Coronary artery (tissue), 2 donors: ENCODE results near the gene TATDN2.
"Not testable (repeated sequence)": the region's sequence is repeated elsewhere in the genome, so short reads cannot be mapped to it uniquely, and the experiment has no call there.

Experiments
- DNase-seq: peaks from one replicate; pipeline ENCODE4 v3.0.0-alpha.2; 2017; ENCODE audit warnings: low spot score
- H3K27ac ChIP-seq, 2 donors: fragments of 200-600 bp; sonication (generic); one replicate each; pipeline ENCODE4 v1.5.1; 2016 to 2019
- H3K4me3 ChIP-seq: fragments of 200-600 bp; sonication (generic); 2 replicates; pipeline ENCODE4 v1.5.1; 2016; ENCODE audit warnings: mild to moderate bottlenecking, moderate library complexity
- CTCF ChIP-seq: fragments of 200-600 bp; sonication (generic); IDR thresholded peaks from one replicate; pipeline ENCODE4 v1.5.1; 2019; ENCODE audit warnings: antibody characterized with exemption

The TATDN2 gene

GRCh38 chr3:10289077-10289476, 40.8 kb downstream of the TATDN2 start:
- no peak for DNase-seq
- Histone ChIP-seq H3K4me3 (no peak overlapping the region), H3K27ac (no peak overlapping the region)
- no peak for TF ChIP-seq CTCF

DNA sequence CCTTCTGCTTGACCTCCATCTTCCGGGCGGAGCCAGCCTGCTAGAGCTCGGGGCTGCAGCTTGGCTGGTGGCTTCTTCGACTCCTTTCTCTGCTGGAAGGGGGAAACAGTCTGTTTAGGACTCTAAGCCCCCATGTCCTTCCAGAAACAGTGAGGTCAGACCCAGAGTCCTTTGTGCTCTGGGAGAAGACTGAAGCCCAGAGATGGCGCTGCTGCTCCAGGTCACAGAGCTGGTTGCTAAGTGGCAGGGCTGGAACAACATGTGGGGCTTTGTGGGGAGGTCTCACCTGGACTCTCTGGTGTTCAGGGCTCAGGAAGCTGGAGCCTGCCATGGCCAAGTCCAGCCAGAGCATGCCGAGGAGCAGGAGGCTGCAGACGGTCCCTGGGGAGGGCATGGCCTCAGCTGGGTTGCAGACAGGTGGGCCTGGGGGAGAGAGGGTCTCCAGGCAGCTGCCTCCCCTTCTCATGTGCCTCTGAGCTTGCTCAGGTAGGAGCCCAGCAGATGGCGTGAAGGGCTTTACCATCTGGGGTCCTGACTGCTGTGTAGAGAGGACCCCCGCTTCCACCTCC, 41.6 kb downstream of the TATDN2 start:
- no peak for DNase-seq
- H3K4me3 ChIP-seq: no peak overlapping the region
- TF ChIP-seq CTCF: no peak
- H3K27ac ChIP-seq: no peak overlapping the region

DNA sequence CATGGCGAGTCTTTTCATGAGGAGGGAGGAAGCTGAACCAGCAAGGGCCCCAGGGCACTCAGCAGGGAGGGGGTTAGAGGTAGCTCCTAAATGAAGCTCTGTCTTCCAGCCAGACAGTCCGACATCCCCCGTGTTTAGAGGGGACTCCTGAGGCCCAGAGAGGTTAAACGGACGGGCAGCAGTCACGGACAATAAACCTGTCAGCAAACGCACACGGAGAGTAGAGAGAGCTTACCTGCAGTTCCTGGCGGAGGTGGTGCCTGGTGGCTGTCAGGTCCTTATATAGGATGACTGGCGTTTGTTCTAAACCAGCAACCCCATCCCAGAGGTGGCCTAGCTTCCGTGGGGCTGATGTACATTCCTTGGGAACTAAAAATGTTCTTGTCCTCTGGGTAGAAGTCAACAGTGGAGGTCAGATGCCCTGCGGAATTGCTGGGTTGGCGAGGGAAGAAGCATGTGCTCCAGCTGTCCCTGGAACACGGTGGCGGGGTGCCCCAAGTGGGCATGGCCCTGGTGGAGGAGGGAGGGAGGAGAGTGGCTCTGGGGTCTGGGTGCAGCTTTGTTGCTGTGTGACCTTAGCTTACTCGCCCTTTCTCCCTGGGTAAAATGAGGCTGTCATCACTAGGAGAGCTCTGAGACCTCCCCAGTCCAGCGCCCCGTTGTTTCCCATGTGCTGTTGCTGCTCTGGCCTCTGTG, 42.4 kb downstream of the TATDN2 start:
- H3K4me3 ChIP-seq: no peak overlapping the region
- DNase-seq: no peak
- TF ChIP-seq CTCF: no peak
- no peak overlapping the region for H3K27ac ChIP-seq

DNA sequence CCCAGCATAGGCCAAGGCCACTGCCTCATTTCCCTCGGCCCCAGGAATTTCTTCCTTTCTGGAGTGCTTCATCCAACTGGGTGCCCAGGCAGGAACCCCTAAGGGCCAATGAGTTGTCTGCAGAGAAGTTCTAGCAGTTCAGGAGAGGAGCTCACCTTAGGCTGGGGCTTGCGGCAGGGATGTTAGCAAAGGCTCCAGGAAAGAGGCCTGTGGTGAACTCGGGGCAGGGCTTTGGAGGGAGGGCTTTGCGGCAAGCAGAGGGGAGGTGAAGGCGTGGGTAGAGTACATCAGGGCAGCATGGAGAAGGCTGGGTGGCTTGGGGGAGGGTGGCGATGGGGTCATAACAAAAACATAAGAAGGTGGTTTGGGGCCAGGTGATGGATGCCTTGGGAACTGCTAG, 43.4 kb downstream of the TATDN2 start:
- no peak overlapping the region for H3K4me3 ChIP-seq
- DNase-seq: no peak
- no peak overlapping the region for H3K27ac ChIP-seq
- TF ChIP-seq CTCF: no peak

DNA sequence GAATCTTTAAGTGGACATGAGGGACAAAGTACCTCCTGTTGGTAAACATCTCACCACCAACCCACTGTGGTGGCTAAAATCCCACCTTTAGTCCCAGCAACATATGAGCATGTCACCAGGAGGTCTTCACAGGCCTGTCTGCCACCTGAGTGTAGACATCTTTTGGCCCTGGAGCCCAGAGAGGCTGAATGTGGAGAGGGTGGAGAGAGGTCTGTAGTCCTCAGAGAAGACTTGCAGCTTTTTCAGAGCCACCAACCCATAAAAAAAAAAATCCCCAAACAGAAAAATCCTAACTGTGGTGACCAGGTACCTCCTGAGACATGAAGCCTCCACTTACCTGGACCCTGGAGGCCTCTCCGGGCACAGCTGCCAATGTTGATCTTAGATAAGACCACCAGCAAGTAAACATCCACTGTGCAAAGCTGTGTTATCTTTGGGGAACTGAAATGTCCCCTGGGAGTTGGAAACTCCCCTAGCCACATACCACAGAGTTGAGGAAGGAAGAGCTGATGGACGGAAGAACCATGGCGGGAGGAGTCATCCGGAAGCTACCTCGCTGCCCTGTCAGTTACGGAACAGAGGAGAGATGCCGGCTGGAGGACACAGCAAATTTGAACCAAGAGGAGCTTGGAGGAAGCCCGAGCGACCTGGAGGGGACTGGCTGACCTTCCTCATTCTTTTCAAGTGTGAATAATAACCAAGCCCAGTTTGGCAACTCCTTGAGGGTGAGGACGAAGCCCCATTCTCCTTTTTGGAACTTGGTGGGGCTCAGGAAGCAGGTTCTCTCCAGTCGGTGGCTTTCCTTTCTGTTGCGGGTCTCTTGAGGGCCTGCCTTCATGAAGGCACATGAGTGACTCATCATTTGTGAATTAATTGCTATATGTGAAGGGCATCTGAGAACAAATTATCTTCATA, 44.5 kb downstream of the TATDN2 start, which contains the start of gene GHRL:
TSS of gene GHRL (minus strand) at position 443 of the 915 bp plus-strand sequence. CDS start 2,767 bp downstream, outside the sequence.
- Histone ChIP-seq H3K27ac (no peak within 1 kb of the TSS), H3K4me3 (no peak within 1 kb of the TSS)
- no peak for TF ChIP-seq CTCF
- DNase-seq: no peak

- DNase-seq: no peak
- no peak overlapping the region for H3K27ac ChIP-seq
- no peak overlapping the region for H3K4me3 ChIP-seq
- no peak for TF ChIP-seq CTCF
These were observed 45.8 kb downstream of the TATDN2 start for GRCh38 chr3:10294030-10294586.

GRCh38 chr3:10298064-10298463, 49.8 kb downstream of the TATDN2 start:
- not testable (repeated sequence) for DNase-seq, H3K27ac ChIP-seq, H3K4me3 ChIP-seq
